Measurements from ENCODE around the gene OGFRL1.

OGFRL1 gene

DNA sequence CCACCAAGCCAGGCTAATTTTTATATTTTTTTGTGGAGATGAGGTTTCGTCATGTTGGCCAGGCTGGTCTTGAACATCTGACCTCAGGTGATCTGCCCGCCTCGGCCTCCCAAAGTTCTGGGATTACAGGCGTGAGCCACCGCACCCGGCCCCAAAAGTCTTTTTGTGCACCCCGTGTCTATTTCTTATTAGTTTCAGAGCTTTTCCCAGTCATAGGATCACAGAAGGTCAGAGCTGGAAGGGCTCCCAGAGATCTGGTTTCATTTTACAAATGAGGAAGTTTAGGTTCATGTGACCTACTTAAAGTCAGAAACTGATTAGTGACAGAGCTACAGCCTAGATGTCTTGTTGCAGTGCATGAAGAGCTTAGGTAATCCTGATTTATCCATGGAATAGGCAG is 1.6 kb upstream of the OGFRL1 start:
- no peak for DNase-seq

DNA sequence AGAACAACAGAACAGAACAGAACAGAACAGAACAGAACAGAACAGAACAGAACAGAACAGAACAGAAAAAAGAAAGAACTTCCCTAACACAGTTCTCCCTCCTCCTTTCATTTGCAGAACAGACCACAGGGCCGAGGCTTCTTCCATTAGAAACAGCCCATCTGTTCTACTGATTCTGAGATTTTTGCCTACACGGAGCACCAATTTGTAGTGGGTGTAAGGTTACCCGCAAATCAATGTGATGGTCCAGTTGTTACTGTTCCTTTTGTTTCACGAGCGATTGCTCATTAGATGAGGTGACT is 734 bp upstream of the OGFRL1 start:
- DNase-seq, result no peak

DNA sequence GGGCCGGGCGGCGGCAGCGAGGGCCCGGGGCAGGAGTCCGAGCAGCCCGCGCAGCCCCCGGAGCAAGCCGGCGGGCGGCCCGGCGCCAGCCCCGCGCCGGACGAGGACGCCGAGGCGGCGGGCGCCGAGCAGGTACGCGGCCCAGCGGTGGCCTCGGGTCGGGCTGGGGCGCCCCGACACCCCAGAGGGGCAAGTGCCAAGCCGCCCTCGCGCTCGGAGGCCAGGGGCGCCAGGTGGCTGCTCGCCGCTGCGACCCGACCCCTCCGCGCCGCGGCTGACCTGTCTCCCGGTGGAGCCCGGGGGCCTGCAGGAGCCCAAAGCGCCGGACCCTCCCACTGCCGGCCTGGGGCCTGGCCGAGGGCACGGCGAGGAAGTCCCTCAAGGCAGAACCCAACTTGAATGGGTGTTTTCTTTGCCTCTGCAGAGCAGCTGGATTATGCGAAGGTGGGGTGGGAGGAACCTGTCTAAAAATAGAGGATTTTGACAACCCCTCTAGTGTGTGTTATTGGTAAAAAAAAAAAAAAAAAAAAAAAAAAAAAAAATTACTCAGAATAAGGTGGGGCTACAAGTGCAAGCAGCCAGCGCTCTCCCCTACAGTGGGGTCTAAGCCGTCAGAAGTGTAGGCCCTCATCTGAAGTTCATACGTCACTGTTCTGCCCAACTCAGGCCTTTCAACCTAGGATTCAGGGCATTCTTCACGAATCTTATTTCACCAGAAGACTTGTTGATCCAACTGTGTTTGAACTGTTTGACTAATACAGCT is 609 bp downstream of the OGFRL1 start:
- no peak for DNase-seq

DNA sequence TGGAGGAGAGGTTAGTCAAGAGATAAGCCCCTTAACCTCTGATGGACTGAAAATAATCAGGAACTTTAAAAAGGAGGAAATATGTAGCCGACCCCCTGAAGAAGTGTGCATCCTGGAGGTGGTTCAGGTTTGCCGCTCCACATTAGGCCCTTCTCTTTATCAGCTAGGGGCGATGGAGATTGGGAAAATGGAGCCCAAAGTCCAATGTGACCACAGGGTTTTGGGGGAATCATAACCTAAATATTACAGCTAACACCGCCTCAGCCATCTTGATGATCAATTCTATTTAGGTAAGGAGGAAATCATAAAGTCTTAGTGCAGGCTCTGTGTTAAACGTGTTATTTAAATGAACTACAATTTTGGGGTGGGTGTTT is 1.2 kb downstream of the OGFRL1 start:
- DNase-seq, result no peak

DNA sequence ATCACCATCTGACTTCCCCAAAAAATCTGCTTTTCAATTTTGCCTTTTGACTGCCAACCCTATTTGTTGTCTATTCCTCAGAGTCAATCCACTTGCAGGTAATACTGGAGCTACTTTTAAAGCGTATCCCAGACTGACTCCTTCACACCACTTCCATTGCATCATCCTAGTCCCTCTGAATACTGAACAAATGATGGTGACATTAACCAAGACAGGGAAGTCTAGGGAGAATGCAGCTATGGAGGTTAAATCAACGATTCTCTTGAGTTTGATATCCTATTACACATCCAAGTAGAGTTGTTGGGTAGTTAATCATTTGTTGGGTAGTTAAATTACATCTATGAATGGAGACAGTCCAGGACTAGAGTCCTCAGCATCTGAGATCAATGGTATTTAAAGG is 2.0 kb downstream of the OGFRL1 start:
- DNase-seq, result no peak

DNA sequence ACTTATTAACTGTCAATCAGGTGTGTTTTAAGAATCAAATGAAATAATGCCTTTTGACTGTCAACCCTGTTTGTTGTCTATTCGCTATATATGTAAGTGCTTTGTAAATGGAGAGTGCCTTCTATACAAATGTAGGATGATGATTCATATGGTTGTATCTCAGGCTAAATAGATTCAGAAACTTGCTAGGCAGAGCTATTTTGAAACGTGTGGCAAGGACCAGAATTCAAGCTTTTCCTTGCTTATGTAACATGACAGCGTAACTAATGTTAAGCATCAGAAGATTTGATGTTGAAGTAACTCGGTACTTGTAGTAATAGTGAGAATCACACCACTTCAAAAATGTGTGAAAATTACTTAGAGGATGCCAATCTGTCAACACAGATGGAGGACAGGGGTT is 3.4 kb downstream of the OGFRL1 start:
- no peak for DNase-seq

DNA sequence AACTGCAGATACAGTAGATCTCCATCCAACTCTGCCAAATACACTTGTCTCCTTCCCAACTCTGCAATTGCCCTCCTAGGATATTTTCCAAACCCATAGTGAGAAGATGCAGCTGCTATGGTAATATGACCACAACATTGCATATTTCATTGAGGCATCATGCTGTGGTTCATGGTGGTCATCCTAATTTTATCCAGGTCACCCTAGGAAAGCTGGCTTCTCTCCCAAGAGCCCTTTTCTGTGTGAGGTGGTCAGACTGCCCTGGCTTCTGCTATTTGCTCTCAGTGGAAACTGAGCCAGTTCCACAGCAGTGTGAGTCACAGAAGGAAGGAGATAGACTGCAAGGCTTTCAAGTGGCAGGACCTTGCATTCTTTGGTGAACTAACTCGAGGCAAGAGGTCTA is 5.5 kb downstream of the OGFRL1 start:
- no peak for DNase-seq

DNA sequence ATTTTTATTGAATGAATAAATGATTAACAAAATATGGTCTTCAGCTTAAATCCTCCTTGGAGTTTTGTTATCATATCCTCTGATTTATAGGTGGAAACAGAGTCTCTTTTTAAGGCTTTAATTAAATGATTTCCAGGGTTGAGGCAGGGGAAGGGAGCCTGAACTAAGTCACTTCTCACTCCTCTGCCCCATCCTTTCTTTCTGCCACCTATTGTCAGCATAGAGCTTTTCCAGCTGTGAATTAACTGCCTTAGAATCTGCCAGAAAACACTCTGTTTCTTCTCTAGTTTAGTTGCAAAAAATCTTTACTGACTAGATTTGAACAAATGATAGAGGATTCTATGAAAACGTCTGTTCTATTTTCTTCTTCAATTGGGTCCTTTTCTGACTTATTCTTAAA is 9.8 kb downstream of the OGFRL1 start:
- DNase-seq, result no peak

DNA sequence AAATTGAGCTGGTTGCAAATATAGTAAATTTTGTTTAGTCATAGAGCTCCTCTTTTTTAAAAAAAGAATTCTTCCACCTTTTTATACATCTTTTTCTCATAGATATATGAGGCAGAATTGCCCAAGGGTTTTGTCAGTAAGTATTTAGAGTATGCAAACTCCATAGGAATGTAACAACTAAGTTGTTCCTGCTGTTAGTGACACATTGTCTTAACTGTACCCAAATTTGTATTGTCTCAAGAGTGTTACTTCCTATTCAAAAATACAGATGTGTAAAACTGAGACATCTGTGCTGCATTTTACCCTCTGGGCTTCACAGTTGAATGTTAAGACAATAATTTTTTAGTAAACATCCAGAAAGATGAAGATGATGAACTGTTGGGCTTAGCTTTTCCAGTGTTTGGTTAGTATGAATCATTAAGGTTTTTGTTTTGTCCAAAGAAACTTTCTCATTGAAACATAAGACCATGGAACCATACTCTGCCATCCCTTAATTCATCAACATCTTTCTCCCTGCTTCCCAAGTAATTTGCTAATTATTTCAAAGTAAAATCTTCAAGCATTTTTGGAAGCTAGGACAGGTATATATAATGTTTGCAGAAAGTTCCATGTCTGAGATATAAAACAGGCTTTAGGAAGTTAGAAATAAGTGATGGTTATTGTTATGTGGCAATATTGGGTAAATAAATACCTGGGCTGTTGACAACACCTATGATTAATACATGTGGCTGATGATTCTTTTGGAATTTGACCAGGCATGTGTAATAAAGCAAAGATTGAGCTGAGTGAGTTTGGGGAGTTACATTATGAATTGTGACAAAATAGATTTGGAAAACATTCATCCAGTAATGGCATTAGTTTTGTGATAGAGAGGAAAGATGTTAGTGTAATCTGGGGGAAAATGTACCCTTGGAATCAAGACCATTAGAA is 11.2 kb downstream of the OGFRL1 start:
- DNase-seq, result no peak

DNA sequence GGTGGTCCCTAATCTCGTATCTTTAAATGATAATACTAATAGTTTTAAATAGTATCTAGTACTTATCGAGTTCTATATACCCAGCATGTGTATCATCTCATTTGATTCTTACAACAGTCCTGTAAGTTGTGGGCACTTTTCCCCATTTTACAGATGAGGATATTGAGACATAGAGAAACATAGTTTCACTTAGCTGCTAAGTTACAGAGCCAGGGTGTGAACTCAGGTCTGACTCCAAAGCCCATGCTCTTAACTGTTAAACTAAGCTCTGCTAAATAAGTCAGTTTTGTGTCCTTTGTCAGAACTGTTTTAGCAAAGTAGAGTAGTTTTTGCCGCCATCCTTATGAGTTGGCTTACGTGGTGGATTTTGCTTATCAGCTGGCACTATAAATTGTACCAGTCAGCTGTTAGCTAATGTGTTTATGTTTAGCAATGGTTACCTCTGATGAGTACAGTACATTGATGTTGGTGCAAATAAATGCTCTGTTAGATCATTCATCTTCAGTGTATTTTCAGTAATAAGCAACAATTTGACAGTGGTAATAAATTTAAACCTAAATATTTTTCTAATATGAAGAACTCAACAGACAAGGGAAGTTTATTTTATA is 12.1 kb downstream of the OGFRL1 start:
- no peak for DNase-seq

DNA sequence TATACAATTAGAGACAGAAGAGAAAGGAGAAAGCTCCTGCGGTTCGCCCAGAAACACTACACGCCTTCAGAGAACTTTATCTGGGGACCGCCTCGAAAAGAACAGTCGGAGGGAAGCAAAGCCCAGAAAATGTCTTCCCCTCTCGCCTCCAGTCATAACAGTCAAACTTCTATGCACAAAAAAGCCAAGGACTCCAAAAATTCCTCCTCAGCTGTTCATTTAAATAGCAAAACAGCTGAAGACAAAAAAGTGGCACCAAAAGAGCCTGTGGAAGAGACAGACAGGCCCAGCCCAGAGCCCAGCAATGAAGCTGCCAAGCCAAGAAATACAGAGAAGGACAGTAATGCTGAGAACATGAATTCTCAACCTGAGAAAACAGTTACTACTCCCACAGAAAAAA is 12.9 kb downstream of the OGFRL1 start:
- no peak for DNase-seq

DNA sequence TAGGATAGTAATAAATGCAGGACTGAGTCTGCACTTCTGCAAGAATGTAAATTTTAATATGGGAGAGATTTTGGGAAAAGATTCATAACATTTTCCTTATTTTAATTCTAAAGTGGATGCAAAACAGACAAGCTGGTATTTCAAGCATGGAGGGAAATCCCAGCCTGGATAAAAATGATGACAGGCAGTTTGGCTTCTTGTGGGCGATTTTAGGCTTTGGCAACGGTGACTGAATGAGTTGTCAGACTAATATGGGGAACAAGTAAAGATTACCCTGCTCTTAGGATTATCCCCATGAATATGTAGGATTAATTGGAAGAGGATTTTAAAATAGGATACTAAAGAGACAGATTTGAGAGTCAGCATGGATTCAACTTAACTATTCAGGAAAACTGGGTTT is 21.0 kb downstream of the OGFRL1 start:
- no peak for DNase-seq

DNA sequence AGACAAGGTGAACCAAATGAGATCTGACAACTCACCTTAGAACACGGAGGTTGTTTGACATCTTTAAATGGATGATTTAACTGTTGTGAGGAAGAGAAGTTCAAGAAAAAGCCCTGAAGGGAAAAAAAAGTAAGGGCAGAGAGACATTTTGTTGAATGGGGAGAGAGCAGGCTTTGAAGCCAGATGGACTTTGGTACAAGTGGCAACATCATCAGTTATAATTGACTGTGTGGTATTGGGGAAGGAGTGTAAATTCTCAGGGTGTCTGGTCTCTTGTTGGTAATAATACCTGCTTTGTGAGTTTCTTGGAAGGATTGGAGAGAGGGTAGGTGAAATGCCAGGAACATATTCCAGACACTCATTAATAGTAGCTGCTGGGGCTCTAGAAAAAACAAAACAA is 21.6 kb downstream of the OGFRL1 start:
- no peak for DNase-seq

DNA sequence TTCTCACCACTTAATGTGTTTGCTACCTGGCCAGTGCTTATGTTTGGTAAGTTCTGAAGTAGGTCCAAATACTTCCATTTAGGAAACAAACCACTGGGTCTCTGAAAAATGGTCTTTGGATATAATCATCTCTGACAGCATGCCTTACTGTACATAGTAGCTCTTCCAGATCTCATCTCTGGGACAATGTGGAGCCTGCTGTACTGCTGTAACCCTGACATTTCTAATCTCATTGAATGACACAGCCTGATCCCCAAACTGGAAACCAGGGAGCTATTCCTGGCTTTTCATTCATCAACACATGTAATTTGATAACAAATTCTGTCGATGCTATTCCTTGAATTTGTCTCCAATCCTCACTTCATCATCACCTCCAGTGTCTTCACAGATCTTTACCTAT is 23.5 kb downstream of the OGFRL1 start:
- DNase-seq, result no peak

DNA sequence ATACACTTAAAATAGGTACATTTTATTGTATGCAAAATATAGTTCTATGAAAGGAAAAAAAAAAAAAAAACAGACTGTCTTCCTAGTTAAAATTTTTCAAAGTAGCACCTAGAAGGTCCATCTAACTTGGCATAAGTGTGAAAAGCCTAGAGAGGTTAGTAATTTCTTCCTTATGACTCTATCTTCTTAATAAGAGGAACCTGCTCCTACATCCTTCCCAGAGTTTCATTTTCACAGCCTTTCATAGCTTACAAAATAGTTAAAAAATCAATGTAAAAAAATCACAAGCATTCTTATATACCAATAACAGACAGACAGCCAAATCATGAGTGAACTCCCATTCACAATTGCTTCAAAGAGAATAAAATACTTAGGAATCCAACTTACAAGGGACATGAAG is 28.8 kb downstream of the OGFRL1 start:
- no peak for DNase-seq

DNA sequence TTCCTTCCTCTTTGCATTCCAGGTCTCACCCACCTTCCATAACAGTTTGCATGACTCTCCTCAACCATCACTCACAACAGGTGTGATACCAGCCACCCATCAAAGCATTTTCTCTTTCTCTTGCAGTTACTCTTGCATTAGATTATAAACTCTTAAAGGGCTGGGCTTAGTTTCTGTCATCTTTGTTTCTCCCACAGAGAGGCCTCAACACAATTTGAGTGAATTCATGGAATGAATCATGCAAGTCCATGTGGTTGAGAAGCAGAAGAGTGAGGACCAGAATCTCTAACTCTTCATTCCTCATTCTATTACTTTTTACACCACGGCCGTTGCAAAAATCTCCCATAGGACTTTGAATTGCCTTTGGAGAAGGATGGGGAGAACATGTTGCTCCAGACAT is 31.4 kb downstream of the OGFRL1 start:
- no peak for DNase-seq

DNA sequence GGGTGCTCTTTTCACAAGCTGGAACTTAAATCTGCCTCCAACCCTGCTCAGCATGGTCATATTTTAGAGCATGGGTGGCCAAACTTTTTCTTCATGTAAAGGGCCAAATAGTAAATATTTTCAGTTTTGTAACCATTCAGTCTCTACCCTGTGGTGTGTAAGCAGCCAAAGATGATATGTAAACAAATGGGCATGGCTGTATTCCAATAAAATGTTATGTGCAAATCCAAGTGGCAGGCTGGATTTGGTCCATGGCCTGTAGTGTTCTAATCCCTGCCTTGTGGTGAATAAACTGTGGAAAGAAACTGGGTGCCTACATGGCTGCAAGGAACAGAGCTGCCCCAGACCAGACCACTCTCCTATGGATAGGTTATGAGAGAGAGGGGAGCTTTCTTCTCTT is 32.7 kb downstream of the OGFRL1 start:
- DNase-seq, result no peak

DNA sequence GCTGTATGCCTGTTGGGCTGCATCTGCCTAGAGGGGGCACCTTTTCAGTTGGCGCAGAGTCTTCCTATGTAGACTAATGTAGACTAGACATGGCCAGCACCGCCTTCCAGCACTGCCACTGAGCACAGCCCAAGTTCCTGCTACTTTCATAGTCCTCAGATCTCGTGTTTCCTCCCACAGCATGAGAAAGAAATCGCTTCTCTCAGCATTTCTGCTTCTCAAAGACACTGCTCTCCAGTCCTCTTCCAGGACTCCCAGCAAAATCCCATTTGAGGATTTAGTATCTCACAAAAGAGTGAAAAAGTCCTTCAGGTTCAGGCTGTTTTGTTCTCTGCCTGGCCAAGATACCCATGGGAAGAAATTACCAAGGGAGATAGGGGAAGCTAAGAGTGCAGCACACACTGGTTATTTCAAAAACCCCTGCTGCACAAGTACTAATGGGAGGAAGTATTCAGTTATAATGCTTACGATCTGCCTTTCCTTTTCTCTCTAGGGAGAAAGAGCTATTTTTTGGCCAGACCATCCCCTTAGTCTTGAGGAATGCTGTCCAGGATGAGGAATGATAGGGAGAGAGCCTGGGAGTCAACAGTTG is 35.7 kb downstream of the OGFRL1 start:
- DNase-seq, result no peak

DNA sequence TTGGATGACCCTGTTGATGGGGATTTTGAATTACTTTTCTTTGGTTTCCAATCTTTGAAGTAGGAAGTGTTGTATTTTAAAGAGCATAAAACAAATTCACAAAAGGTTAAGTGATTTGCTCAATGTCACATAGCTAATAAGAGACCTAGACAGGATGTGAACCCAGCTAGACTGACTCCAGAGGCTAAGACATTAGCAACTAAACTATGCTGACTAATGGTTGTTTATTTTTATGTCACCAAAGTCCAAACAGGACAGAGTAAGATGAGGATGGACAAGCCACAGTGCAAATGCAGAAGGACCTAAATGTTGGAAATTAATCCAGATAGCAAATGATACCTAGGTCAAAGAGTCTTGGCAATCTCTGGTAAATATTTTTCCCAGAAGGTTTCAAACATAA is 38.0 kb downstream of the OGFRL1 start:
- no peak for DNase-seq

DNA sequence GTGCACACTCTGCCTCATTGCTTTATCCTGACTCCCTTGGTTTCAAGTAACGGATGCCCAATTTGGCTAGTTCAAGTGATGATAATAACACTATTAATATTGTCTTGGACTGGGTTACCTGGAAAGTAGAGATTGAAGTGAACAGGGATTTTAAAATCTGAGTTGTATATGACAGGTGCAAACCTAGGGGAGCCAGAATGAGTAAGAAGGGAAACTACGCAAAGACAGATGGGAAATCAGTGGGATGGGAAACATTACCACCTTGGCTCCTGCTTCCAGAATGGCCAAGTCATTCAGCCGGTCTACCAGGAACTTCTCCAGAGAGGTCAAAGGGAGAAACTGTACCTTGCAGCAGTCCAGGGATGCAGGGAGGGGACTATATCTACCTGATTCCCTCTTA is 41.9 kb downstream of the OGFRL1 start:
- no peak for DNase-seq

DNA sequence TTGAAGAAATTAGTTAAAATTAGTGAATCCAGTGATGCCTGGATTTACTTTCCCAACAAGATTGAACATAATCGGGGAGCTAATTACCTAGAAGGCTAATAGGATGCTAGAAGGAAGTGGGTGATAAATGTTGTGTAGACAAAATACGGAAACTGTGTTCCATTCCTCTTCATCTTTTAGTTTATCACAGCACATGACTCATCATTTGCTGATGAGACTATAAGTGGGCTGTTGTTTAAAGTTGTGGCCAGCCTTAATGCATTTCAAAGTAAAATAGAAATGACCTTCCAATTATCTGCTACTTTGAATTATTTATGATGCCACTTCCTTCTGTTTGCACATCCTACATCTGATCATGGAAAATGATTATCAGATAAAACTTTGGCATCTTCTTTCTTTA is 43.4 kb downstream of the OGFRL1 start:
- peak; percentile 38 for DNase-seq

DNA sequence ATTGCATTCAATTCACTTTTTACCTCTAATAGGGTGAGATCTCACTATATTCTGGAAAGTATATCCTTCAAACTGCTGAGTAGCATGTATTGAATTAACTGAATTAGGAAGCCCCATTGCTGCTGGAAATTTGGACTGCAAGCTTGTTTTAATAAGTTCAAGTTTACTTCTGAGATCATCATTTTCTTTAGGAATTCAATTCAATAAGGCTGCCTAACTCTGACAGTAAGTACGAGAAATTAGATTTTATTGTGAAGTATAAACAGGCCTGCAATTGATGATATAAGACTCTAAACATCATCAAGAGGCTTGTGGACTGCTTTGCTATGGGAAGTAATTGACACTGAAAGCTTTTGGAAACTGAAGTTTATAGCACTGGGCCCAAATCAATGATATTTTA is 44.4 kb downstream of the OGFRL1 start:
- DNase-seq, result no peak

DNA sequence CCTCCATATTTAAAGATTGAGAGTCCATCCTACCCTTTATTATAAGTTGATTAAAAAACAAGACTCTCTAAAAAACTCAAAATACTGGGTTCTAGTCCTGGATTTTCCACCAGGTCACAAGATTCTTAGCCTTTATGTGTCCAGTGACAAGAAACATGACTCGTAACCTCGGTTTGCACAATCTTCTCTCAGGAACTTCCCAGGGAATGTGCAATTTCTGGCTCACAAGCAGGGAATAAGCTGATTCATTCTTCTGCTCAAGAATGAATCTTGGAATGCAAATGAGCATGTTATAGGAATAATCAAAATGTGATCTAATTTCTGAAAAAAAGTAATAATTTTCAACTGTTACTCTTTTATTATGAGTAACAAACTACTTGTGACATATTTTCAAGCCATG is 45.1 kb downstream of the OGFRL1 start:
- DNase-seq, result no peak

DNA sequence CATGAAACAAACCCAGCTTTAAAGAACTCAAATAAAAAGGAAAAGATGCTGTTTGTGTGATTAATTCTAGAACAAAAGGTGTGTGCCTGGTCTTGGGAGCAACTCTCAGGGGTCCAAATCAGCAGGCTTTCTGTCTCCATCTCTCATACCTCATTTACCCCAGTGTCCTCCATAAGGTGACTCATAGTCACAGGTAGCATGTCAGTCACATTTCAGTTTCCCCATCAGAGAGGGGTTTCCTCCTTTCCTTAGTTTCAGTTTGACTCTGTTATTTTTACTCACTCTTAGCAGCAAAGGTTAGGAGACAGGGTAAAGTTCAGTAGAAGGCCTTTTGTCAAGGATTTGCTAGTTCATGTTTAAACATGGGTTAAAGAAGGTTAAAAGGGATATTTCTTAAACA is 46.2 kb downstream of the OGFRL1 start:
- DNase-seq, result no peak
